Fibroblast of skin of right quadriceps (primary cell): ENCODE results near the gene ZNF891.

Source experiments
- DNase-seq: peaks from one replicate; pipeline ENCODE4 v3.0.0-alpha.2; 2013

The ZNF891 gene

GRCh38 chr12:133058203-133059113 is 71.6 kb downstream of the ZNF891 start:
- DNase-seq: no peak

GRCh38 chr12:133057446-133057845 is 72.6 kb downstream of the ZNF891 start:
- no peak for DNase-seq
